NB4 (cell line): ENCODE data around the gene MOSPD2.

Source experiments
- DNase-seq: peaks from one replicate; pipeline ENCODE4 v3.0.0; 2010; ENCODE audit warnings: low read depth
- H3K4me3 ChIP-seq: one replicate; pipeline ENCODE4 v1.5.1; 2011; ENCODE audit warnings: mild to moderate bottlenecking, low read depth, low read length, moderate library complexity
- MAX ChIP-seq: IDR thresholded peaks from 2 replicates; pipeline ENCODE4 v1.6.1; 2011; ENCODE audit warnings: low read depth, low read length
- MYC ChIP-seq: IDR thresholded peaks from 2 replicates; pipeline ENCODE4 v1.6.1; 2011; ENCODE audit warnings: low read depth, low read length
- POLR2A ChIP-seq: IDR thresholded peaks from 2 replicates; pipeline ENCODE4 v1.6.1; 2011; ENCODE audit warnings: mild to moderate bottlenecking; ENCODE audit not compliant: insufficient read length; ENCODE audit errors: extremely low read depth
- TF ChIP-seq, protein P1 (sequence below): IDR thresholded peaks from one replicate; pipeline ENCODE4 v1.5.1; 2012; ENCODE audit warnings: low read depth, low read length

Gene MOSPD2

DNA sequence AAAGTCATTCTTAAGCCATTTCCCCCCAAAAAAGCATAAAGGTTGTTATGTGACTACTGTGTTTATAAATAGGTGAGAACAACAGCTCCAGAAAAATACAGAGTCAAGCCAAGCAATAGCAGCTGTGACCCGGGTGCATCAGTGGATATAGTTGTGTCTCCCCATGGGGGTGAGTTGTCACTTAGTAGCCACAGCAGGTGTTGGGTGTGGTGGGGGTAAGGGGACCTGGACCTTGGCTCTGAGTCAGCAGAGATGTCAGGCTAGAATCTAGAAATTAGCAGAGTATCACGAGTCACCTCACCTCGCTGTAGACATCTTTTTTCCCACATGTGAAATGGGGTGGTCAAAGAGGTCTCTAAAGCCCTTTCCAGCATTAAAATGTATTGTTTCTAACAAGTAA is 42.4 kb downstream of the MOSPD2 start:
- H3K4me3 ChIP-seq = no peak overlapping the region
- TF ChIP-seq MYC (no peak), POLR2A (no peak), MAX (no peak)
- TF ChIP-seq, protein P1, sequence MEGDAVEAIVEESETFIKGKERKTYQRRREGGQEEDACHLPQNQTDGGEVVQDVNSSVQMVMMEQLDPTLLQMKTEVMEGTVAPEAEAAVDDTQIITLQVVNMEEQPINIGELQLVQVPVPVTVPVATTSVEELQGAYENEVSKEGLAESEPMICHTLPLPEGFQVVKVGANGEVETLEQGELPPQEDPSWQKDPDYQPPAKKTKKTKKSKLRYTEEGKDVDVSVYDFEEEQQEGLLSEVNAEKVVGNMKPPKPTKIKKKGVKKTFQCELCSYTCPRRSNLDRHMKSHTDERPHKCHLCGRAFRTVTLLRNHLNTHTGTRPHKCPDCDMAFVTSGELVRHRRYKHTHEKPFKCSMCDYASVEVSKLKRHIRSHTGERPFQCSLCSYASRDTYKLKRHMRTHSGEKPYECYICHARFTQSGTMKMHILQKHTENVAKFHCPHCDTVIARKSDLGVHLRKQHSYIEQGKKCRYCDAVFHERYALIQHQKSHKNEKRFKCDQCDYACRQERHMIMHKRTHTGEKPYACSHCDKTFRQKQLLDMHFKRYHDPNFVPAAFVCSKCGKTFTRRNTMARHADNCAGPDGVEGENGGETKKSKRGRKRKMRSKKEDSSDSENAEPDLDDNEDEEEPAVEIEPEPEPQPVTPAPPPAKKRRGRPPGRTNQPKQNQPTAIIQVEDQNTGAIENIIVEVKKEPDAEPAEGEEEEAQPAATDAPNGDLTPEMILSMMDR = no peak
- DNase-seq = no peak

- TF ChIP-seq MAX (no peak), POLR2A (no peak), MYC (no peak)
- TF ChIP-seq, protein P1 = no peak
- no peak for DNase-seq
Observed at GRCh38 chrX:14916017-14916674, 42.9 kb downstream of the MOSPD2 start.

GRCh38 chrX:14919407-14919806 is 46.2 kb downstream of the MOSPD2 start:
- TF ChIP-seq, protein P1 = no peak
- TF ChIP-seq MYC (no peak), MAX (no peak), POLR2A (no peak)
- no peak overlapping the region for H3K4me3 ChIP-seq
- DNase-seq = no peak

More at GRCh38 chrX:14916017-14916674, 42.9 kb downstream of the MOSPD2 start:
- H3K4me3 ChIP-seq = no peak overlapping the region

DNA sequence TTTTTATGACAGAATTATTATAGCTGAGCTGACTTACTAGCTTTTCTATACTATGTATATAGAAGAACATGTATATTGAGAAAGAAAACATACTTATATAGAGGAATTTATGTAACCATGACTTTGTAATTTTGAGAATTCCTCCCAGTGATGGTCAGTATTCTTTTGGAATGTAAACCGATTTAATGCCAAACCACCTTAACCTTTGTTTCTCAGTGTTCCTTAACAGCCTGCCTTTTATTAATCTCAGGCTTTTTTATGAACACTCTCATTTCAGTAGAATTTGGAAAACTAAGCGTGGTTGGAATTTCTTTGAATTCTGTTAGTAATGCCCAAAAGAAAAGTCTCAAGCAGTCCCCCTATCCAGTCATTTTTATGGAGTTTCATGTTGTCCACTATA is 47.0 kb downstream of the MOSPD2 start:
- TF ChIP-seq POLR2A (no peak), MYC (no peak), MAX (no peak)
- TF ChIP-seq, protein P1 = no peak
- no peak for DNase-seq
- no peak overlapping the region for H3K4me3 ChIP-seq

- no peak overlapping the region for H3K4me3 ChIP-seq
- TF ChIP-seq MYC (no peak), MAX (no peak), POLR2A (no peak)
- TF ChIP-seq, protein P1 = no peak
- DNase-seq = no peak
Observed at GRCh38 chrX:14922437-14922836, 49.2 kb downstream of the MOSPD2 start.
